Measurements from ENCODE around the gene MYH10.

Gene MYH10

DNA sequence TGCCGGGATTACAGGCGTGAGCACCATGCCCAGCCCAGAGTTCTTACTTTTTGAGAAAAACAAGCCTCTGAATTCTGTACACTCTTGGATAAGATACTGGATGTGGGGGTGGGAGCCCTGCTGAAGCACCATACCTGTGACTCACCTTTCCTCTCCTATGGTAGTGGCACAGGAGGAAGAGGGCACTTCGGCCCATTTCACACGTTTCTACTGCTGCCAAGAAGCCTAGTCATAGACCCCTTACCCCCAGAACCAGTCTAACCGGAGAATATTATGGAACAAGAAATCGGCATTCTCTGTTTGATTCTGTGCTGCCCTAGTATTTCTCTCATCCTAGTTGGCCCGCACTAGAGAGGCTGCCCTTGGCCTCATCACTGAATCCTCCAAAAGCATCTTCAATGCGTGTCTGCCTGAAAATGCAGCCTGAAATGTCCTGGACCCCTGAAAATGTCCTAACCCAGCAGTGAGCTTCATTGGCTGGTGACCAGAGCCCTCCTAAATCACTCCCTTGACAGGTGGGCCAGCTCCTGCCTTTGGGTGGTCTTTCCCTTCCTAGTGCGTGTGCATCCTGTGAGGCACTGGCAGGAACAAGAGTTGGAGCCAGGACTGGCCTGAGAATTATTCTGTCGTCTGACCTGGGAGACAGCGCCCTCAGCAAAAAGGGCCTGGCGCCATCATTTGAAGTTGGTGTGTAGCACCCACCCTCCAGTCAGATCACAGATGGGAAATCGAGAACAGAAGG, 156.9 kb downstream of the MYH10 start:
- DNase-seq (ENCODE audit: low read depth): no peak

DNA sequence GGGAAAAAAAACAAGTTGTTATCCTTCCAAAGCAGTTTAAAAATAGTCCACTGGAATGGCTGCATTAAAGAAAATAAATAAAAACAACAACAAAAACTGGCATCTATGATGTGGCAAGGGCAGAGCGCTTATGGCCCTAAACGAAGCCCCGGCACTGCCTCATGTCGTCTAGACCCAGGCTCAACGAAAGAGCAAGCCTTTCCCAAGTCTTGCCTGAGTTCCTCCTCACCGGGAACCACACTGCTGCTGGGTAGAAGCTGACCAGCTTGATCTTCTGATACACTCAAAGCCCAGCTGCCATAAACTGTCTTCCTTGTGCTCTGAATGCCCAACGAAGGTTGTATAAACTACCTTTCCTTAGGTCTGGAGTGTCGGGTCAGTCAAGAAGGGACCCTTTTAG, 157.9 kb downstream of the MYH10 start:
- DNase-seq (ENCODE audit: low read depth): no peak

GRCh38 chr17:8470447-8471047, 160.0 kb downstream of the MYH10 start:
- DNase-seq (ENCODE audit: low read depth): no peak

- no peak for DNase-seq (ENCODE audit: low read depth)
Observed at GRCh38 chr17:8469964-8470363, 160.6 kb downstream of the MYH10 start.

GRCh38 chr17:8468980-8469379, 161.5 kb downstream of the MYH10 start:
- DNase-seq (ENCODE audit: low read depth): no peak

- DNase-seq (ENCODE audit: low read depth): no peak
Observed at GRCh38 chr17:8468127-8468526, 162.4 kb downstream of the MYH10 start.

DNA sequence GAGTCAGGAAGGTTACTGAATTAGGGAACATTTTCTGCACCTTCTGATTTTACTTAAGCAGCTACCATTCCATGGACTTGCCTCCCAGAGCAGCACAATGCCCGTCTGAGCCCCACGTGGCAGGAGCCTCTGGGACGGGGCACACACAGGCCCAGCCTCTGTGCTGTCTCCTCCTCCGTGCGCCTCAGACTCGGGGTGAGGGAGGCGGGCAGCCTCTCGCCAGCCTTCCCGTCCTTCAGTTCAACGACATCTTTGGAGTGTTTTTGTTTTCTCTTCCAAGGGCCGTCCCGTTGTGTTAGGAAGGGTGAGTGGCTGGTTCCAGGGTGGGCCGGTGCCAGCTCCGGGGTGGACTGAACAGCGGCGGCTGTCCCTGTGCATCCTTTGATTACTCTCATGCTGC, 163.0 kb downstream of the MYH10 start:
- no peak for DNase-seq (ENCODE audit: low read depth)

GRCh38 chr17:8466873-8467272, 163.7 kb downstream of the MYH10 start:
- DNase-seq (ENCODE audit: low read depth): no peak

DNA sequence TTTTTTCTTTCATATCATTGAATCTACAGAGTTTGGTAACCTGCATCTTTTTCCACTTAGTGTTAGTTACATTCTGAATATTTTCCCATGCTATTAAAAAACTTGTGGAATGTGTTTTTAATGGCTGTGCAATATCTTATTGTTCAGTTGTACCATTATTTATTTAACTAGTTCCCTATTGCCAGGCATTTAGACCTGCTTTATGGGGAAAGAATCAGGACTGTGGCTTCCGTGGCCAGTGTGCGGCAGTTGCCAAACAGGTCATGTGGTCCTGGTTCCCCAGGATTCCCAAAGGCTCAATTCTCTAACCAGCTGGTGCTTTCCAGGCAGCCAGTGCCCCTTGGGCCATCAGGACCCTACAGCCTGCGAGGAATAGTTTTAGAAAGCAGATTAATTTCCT, 164.1 kb downstream of the MYH10 start:
- no peak for DNase-seq (ENCODE audit: low read depth)

GRCh38 chr17:8465759-8466158, 164.8 kb downstream of the MYH10 start:
- DNase-seq (ENCODE audit: low read depth): no peak

DNA sequence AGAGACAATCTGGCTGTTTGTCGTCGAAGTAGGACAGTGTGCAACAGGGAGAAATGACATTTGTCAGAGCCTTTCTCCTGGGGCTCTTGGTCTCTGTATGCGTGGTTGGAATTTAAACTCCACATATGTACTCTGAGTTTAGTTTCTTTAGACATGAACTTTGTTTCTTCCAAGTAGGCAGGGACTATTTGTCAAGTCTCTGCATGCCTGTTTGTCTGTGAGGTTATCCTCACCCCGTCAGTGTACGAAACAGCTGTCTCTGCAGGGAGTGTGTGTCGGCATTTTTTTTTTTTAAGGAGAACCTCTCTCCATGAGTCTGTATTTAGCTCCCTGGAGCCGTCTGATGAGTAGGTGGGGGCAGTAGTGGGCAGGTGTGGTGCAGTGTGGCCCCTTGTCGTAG, 165.2 kb downstream of the MYH10 start:
- no peak for DNase-seq (ENCODE audit: low read depth)

DNA sequence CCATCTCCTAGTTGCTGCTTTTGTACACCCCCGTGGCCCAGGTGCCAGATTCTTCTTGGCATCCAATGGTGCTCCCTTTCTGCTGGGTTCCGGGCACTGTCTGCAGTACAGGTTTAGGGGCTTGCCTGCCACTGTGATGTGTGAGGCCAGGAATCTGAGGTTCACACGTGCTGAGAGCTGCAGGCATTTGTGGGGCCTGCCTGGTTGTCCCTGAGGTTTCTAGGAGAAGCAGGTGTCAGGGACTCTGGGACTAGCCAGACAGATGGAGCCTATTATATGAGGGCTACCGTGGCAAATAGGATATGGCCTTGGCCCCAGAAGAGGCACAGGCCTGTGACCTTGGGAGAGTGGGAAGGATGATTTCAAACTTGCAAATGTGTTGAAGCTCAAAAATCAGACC, 165.6 kb downstream of the MYH10 start:
- no peak for DNase-seq (ENCODE audit: low read depth)

- DNase-seq (ENCODE audit: low read depth): no peak
Observed at GRCh38 chr17:8463099-8463498, 167.4 kb downstream of the MYH10 start.

GRCh38 chr17:8462564-8462963, 168.0 kb downstream of the MYH10 start:
- DNase-seq (ENCODE audit: low read depth): no peak

- DNase-seq (ENCODE audit: low read depth): no peak
Observed at GRCh38 chr17:8459831-8460230, 170.7 kb downstream of the MYH10 start.

DNA sequence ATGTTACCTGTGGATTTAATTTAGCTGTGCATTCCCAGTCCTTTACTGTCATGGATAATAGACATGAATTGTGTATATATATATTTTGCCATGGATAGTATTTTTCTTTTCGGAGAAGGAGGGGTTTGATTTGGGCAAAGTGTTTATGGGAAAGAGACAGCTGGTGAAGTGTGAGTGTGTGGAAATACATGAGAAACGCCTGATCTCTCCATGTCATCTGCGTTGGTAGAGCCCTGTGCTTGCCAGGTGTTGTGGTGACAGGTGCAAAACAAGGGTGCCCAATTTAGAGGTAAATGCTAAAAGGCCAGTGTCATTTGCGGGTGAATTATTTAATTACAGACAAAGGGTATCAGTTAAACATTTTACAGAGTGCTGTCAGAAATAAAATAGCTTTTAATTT, 171.4 kb downstream of the MYH10 start:
- no peak for DNase-seq (ENCODE audit: low read depth)

DNA sequence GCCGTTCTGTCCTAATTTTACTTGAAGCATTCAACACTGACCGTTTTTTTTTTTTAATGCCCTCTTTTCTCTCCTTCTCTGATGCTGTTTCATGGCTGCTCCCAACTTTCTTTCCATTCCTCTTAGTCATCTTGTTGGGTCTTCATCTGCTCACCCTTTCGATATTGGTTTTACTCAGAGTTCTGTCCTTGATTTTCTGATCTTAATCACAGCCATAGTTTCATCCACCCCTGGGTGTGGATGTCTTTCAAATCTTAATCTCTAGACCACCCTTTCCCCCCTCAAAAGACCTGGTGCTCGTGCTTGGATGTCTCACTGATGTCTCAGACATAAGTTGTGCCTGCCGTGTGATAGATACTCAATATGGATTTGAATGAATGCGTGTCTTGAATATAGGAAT, 172.4 kb downstream of the MYH10 start:
- no peak for DNase-seq (ENCODE audit: low read depth)

DNA sequence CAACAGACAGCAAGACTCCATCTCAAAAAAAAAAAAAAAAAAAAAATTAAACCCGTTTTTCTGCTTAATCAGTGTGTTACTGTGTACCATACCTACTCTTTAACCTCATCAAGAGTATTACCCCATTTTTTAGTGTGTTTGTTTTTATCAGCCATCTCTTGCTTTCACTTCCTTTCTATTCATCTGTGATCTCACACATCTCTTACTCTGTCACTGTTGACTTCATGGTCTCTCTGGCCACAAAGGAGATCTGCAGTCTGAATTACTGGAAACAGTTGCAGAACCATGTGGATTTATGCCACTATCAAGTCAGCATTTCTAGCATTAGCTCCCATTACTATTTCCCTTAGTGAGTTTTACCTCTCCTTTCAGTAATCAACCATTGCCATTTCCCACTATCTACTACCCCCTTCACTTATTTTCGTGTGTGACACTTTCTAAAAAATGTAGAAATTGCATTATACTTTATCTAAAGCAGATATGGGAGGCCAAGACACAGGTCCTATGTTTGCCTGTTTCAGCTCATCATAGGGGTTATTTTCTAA, 174.8 kb downstream of the MYH10 start:
- no peak for DNase-seq (ENCODE audit: low read depth)

GRCh38 chr17:8453326-8453725, 177.2 kb downstream of the MYH10 start:
- no peak for DNase-seq (ENCODE audit: low read depth)

DNA sequence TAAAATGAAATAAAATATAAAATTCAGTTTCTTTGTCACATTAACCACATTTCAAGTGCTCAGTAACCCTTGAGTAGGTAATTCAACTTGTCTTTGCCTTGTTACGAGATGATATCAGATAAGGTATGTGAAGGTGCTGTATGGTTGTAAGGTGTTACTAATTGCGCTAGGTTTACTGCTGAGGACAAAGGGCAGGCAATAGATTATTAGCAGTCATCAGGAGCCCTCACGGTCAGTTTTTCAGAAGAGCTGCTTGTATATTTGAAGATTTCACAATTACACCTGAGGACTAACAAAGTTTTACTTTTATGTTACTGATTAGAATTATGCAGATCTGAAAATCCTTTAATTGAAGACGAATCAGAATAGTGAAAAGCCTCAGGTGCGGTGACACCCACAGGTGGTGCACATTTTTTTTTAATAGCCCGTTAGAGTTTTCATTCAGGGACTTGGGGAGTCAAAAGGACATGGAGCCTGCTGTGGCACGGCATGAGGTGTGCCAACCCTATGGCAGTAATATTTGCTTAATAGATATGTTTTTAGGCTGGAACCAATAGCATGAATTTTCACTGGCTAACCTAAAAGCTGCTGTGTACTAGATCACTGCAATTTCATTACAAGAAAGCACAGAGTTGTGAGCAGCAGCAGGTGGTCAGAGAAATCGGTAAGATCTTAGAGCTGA, 178.5 kb downstream of the MYH10 start:
- DNase-seq (ENCODE audit: low read depth): no peak

- DNase-seq (ENCODE audit: low read depth): no peak
Observed at GRCh38 chr17:8448310-8448709, 182.2 kb downstream of the MYH10 start.

DNA sequence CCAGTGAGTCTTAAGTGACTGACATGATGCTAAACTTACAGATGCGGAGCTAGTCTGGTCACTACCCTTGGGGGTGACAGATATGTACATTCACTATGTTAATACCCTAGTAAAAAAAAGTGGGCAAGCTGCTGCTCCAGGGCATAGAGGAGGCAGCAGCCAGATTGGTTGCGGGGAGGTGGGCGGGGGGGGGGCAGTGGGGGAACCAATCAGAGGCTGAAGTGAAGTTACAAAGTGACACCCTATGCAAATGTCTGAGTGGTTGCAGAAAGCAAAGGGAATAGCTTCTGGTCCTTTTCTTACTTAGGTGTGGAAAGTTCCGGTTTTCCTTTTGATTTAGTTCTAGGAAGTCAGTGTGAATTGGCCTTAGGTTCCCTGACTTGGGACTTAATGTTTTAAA, 182.7 kb downstream of the MYH10 start:
- DNase-seq (ENCODE audit: low read depth): no peak

- no peak for DNase-seq (ENCODE audit: low read depth)
Observed at GRCh38 chr17:8445536-8445935, 185.0 kb downstream of the MYH10 start.
